ENCODE measurements around the gene KCNMA1.

KCNMA1 gene

DNA sequence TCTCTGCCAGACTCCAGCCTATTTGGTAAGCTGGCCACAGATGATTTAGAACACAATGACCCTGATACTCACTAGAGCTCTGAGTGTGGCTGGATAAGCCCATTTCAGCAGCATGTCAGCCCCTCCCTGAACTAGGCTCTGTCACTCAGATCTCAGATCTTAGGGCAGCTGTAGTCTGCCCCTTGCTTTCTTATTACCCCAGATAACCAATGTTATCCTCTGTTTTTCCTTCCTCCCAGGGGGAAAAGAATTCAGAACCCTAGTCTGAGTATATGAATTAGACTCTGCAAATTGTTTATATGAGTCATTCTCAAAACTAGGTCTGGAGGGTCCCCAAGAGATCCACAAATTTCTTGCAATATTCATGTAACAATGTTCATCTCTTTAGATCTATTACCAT lies 286.2 kb downstream of the KCNMA1 start:
- Histone ChIP-seq H2AK5ac (ENCODE audit: low read depth, low read length) (no peak overlapping the region), H3K4ac (ENCODE audit: low read length) (no peak overlapping the region), H3K27me3 (ENCODE audit: control insufficient read depth in 3 of 3, insufficient read depth in 3 of 3, low read depth in 1 of 3, low read length in 3 of 3) (no peaks in the 10 kb centered on the region), H3K36me3 (replicated peaks in 1 of 2; ENCODE audit: control insufficient read depth in 2 of 2, insufficient read depth in 2 of 2, low read length in 2 of 2) (no peaks in the 10 kb centered on the region), H4K8ac (ENCODE audit: low read depth, low read length) (no peak overlapping the region), H3K4me1 (ENCODE audit: control insufficient read depth in 2 of 2, insufficient read depth in 1 of 2, low read depth in 1 of 2, low read length in 2 of 2) (peaks cover 0 to 5% of the 10 kb centered on the region in 2 donors), H3K79me1 (ENCODE audit: low read depth, low read length) (no peaks in the 10 kb centered on the region), H3K4me2 (ENCODE audit: insufficient read depth, low read length, poor library complexity, severe bottlenecking) (no peak overlapping the region), H3K14ac (ENCODE audit: low read length) (no peak overlapping the region), H3K23ac (ENCODE audit: low read depth, low read length, poor library complexity) (no peak overlapping the region), H4K91ac (ENCODE audit: low read depth, low read length, poor library complexity) (no peak overlapping the region), H2BK15ac (ENCODE audit: low read length) (no peak overlapping the region), H2BK5ac (ENCODE audit: low read length) (no peak overlapping the region), H3K18ac (ENCODE audit: low read length) (no peak overlapping the region), H2AFZ (ENCODE audit: low read length) (no peak overlapping the region), H3K9ac (ENCODE audit: low read depth, low read length, poor library complexity) (no peak overlapping the region), H3K27ac (replicated peaks; ENCODE audit: low read length) (no peak overlapping the region), H2BK12ac (ENCODE audit: low read length) (no peak overlapping the region), H3K9me3 (replicated peaks in 1 of 2; ENCODE audit: control insufficient read depth in 2 of 2, insufficient read depth in 1 of 2, low read depth in 1 of 2, low read length in 2 of 2) (no peaks in the 10 kb centered on the region), H3K4me3 (ENCODE audit: low read length in 2 of 2) (no peak overlapping the region), H2BK120ac (ENCODE audit: low read depth, low read length) (no peak overlapping the region)
- DNase-seq (ENCODE audit: low spot score): no peak

GRCh38 chr10:77350711-77351119 lies 286.9 kb downstream of the KCNMA1 start:
- H3K4me3 ChIP-seq (ENCODE audit: low read length in 2 of 2): no peak overlapping the region
- H2BK12ac ChIP-seq (ENCODE audit: low read length): no peak overlapping the region
- H3K4ac ChIP-seq (ENCODE audit: low read length): no peak overlapping the region
- no peak overlapping the region for H3K14ac ChIP-seq (ENCODE audit: low read length)
- H2AFZ ChIP-seq (ENCODE audit: low read length): no peak overlapping the region
- no peak overlapping the region for H4K91ac ChIP-seq (ENCODE audit: low read depth, low read length, poor library complexity)
- H3K27ac ChIP-seq (replicated peaks; ENCODE audit: low read length): no peak overlapping the region
- no peak overlapping the region for H3K18ac ChIP-seq (ENCODE audit: low read length)
- H2BK5ac ChIP-seq (ENCODE audit: low read length): no peak overlapping the region
- H2AK5ac ChIP-seq (ENCODE audit: low read depth, low read length): no peak overlapping the region
- DNase-seq (ENCODE audit: low spot score): no peak
- no peaks in the 10 kb centered on the region for H3K79me1 ChIP-seq (ENCODE audit: low read depth, low read length)
- no peaks in the 10 kb centered on the region for H3K27me3 ChIP-seq (ENCODE audit: control insufficient read depth in 3 of 3, insufficient read depth in 3 of 3, low read depth in 1 of 3, low read length in 3 of 3)
- no peak overlapping the region for H2BK120ac ChIP-seq (ENCODE audit: low read depth, low read length)
- H3K9ac ChIP-seq (ENCODE audit: low read depth, low read length, poor library complexity): no peak overlapping the region
- H3K23ac ChIP-seq (ENCODE audit: low read depth, low read length, poor library complexity): no peak overlapping the region
- peaks cover 0 to 5% of the 10 kb centered on the region in 2 donors for H3K4me1 ChIP-seq (ENCODE audit: control insufficient read depth in 2 of 2, insufficient read depth in 1 of 2, low read depth in 1 of 2, low read length in 2 of 2)
- no peak overlapping the region for H4K8ac ChIP-seq (ENCODE audit: low read depth, low read length)
- no peaks in the 10 kb centered on the region for H3K9me3 ChIP-seq (replicated peaks in 1 of 2; ENCODE audit: control insufficient read depth in 2 of 2, insufficient read depth in 1 of 2, low read depth in 1 of 2, low read length in 2 of 2)
- WGBS, 2 donors (ENCODE audit: extremely low coverage in 2 of 2, insufficient read length in 2 of 2, insufficient replicate concordance in 1 of 2): no CpG with 5 or more reads among the region's 1 CpG
- no peaks in the 10 kb centered on the region for H3K36me3 ChIP-seq (replicated peaks in 1 of 2; ENCODE audit: control insufficient read depth in 2 of 2, insufficient read depth in 2 of 2, low read length in 2 of 2)
- H3K4me2 ChIP-seq (ENCODE audit: insufficient read depth, low read length, poor library complexity, severe bottlenecking): no peak overlapping the region
- no peak overlapping the region for H2BK15ac ChIP-seq (ENCODE audit: low read length)

- H3K36me3 ChIP-seq (replicated peaks in 1 of 2; ENCODE audit: control insufficient read depth in 2 of 2, insufficient read depth in 2 of 2, low read length in 2 of 2): no peaks in the 10 kb centered on the region
Measured at GRCh38 chr10:77350134-77350533, 287.5 kb downstream of the KCNMA1 start.

DNA sequence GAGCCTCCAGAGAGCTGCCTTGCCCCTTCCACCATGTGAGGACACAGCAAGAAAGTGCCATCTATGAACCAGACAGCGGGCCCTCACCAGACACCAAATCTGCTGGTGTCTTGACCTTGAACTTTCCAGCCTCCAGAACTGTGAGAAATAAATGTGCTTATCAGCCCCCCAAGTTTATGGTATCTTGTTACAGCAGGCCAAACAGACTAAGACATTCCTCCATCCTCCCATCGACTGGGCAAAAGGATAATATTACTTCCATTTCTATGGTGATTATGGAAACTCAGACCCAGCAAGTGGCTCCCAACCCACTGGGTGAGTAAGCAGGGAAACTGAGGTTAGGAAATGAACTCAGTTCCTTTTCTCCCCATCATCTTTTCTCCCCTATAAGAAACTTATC lies 288.4 kb downstream of the KCNMA1 start:
- no peak overlapping the region for H3K4me3 ChIP-seq (ENCODE audit: low read length in 2 of 2)
- H4K8ac ChIP-seq (ENCODE audit: low read depth, low read length): no peak overlapping the region
- H3K79me1 ChIP-seq (ENCODE audit: low read depth, low read length): no peaks in the 10 kb centered on the region
- DNase-seq (ENCODE audit: low spot score): no peak
- H3K4me2 ChIP-seq (ENCODE audit: insufficient read depth, low read length, poor library complexity, severe bottlenecking): no peak overlapping the region
- no peaks in the 10 kb centered on the region for H3K9me3 ChIP-seq (replicated peaks in 1 of 2; ENCODE audit: control insufficient read depth in 2 of 2, insufficient read depth in 1 of 2, low read depth in 1 of 2, low read length in 2 of 2)
- no peak overlapping the region for H4K91ac ChIP-seq (ENCODE audit: low read depth, low read length, poor library complexity)
- no peak overlapping the region for H2BK120ac ChIP-seq (ENCODE audit: low read depth, low read length)
- peaks cover 0 to 5% of the 10 kb centered on the region in 2 donors for H3K4me1 ChIP-seq (ENCODE audit: control insufficient read depth in 2 of 2, insufficient read depth in 1 of 2, low read depth in 1 of 2, low read length in 2 of 2)
- H3K9ac ChIP-seq (ENCODE audit: low read depth, low read length, poor library complexity): no peak overlapping the region
- H3K23ac ChIP-seq (ENCODE audit: low read depth, low read length, poor library complexity): no peak overlapping the region
- no peak overlapping the region for H2BK12ac ChIP-seq (ENCODE audit: low read length)
- no peak overlapping the region for H2AK5ac ChIP-seq (ENCODE audit: low read depth, low read length)
- no peak overlapping the region for H3K27ac ChIP-seq (replicated peaks; ENCODE audit: low read length)
- no peak overlapping the region for H2BK5ac ChIP-seq (ENCODE audit: low read length)
- no peak overlapping the region for H2AFZ ChIP-seq (ENCODE audit: low read length)
- no peaks in the 10 kb centered on the region for H3K27me3 ChIP-seq (ENCODE audit: control insufficient read depth in 3 of 3, insufficient read depth in 3 of 3, low read depth in 1 of 3, low read length in 3 of 3)
- H2BK15ac ChIP-seq (ENCODE audit: low read length): no peak overlapping the region
- no peaks in the 10 kb centered on the region for H3K36me3 ChIP-seq (replicated peaks in 1 of 2; ENCODE audit: control insufficient read depth in 2 of 2, insufficient read depth in 2 of 2, low read length in 2 of 2)
- no peak overlapping the region for H3K14ac ChIP-seq (ENCODE audit: low read length)
- no peak overlapping the region for H3K18ac ChIP-seq (ENCODE audit: low read length)
- no peak overlapping the region for H3K4ac ChIP-seq (ENCODE audit: low read length)
- WGBS, 2 donors (ENCODE audit: extremely low coverage in 2 of 2, insufficient read length in 2 of 2, insufficient replicate concordance in 1 of 2): no CpG with 5 or more reads among the region's 2 CpGs

More at GRCh38 chr10:77350134-77350533, 287.5 kb downstream of the KCNMA1 start:
- H3K27me3 ChIP-seq (ENCODE audit: control insufficient read depth in 3 of 3, insufficient read depth in 3 of 3, low read depth in 1 of 3, low read length in 3 of 3): no peaks in the 10 kb centered on the region
- no peak overlapping the region for H3K4ac ChIP-seq (ENCODE audit: low read length)
- H2BK12ac ChIP-seq (ENCODE audit: low read length): no peak overlapping the region
- H3K14ac ChIP-seq (ENCODE audit: low read length): no peak overlapping the region
- no CpG with 5 or more reads among the region's 1 CpG for WGBS, 2 donors (ENCODE audit: extremely low coverage in 2 of 2, insufficient read length in 2 of 2, insufficient replicate concordance in 1 of 2)
- no peak overlapping the region for H2BK5ac ChIP-seq (ENCODE audit: low read length)
- no peak overlapping the region for H3K23ac ChIP-seq (ENCODE audit: low read depth, low read length, poor library complexity)
- no peak overlapping the region for H2BK120ac ChIP-seq (ENCODE audit: low read depth, low read length)
- no peak overlapping the region for H2AFZ ChIP-seq (ENCODE audit: low read length)
- H3K79me1 ChIP-seq (ENCODE audit: low read depth, low read length): no peaks in the 10 kb centered on the region
- H3K4me2 ChIP-seq (ENCODE audit: insufficient read depth, low read length, poor library complexity, severe bottlenecking): no peak overlapping the region
- DNase-seq (ENCODE audit: low spot score): no peak
- H2BK15ac ChIP-seq (ENCODE audit: low read length): no peak overlapping the region
- no peak overlapping the region for H4K8ac ChIP-seq (ENCODE audit: low read depth, low read length)
- H3K27ac ChIP-seq (replicated peaks; ENCODE audit: low read length): no peak overlapping the region
- no peak overlapping the region for H3K4me3 ChIP-seq (ENCODE audit: low read length in 2 of 2)
- no peaks in the 10 kb centered on the region for H3K9me3 ChIP-seq (replicated peaks in 1 of 2; ENCODE audit: control insufficient read depth in 2 of 2, insufficient read depth in 1 of 2, low read depth in 1 of 2, low read length in 2 of 2)
- H3K9ac ChIP-seq (ENCODE audit: low read depth, low read length, poor library complexity): no peak overlapping the region
- no peak overlapping the region for H3K18ac ChIP-seq (ENCODE audit: low read length)
- no peak overlapping the region for H2AK5ac ChIP-seq (ENCODE audit: low read depth, low read length)
- H3K4me1 ChIP-seq (ENCODE audit: control insufficient read depth in 2 of 2, insufficient read depth in 1 of 2, low read depth in 1 of 2, low read length in 2 of 2): peaks cover 0 to 5% of the 10 kb centered on the region in 2 donors
- no peak overlapping the region for H4K91ac ChIP-seq (ENCODE audit: low read depth, low read length, poor library complexity)

Data from neuronal stem cell (in vitro differentiated cells).